HG02981 (cell line): ENCODE measurements around the gene VEPH1.
"Not testable (repeated sequence)": the region's sequence is repeated elsewhere in the genome, so short reads cannot be mapped to it uniquely, and the experiment has no call there.

Experiments
- ATAC-seq: cut with Tn5 transposase; IDR thresholded peaks from one replicate; pipeline ENCODE4 v1.9.1; 2021; ENCODE audit warnings: mild to moderate bottlenecking, moderate library complexity; ENCODE audit not compliant: unreplicated experiment

Gene VEPH1

GRCh38 chr3:157355276-157355675, 147.9 kb downstream of the VEPH1 start:
- ATAC-seq, result no peak

- no peak for ATAC-seq
These were observed 148.5 kb downstream of the VEPH1 start for GRCh38 chr3:157354722-157355121.

- ATAC-seq, result no peak
These were observed 149.0 kb downstream of the VEPH1 start for GRCh38 chr3:157354254-157354653.

DNA sequence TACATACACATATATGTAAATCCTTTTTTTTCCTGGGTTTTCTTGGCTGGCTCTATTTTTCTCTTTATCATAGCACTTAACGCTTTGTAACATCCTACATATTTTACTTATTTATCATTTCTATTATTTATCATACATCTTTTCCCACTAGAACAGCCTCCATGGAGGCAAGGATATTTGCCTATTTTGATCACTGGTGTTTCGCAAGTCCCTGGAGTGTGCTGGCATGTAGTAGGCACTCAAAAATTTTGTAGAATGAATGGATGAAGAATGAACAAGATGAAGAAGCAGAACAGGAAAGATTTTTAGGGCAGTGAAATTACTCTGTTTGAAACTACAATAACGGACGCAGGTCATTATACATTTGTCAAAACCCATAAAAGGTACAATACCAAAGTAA, 149.6 kb downstream of the VEPH1 start:
- no peak for ATAC-seq

DNA sequence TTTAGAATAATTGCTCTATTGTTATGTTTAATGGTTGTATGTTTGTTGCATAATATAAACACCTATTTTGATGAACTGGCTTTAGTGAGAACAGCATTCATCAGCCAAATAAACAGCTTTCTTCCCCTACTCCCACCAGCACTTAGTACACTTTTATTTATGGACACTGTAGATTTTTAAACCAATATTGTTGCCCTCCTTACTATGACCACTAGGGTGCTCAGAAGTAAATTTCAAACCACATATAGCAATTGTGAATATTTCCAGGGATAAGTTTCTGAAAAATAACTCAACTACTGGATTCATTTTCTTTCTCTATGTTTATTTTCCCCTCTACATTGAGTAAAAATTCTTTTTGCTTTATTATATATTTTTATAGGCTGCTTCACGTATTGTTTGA, 151.2 kb downstream of the VEPH1 start:
- ATAC-seq, result no peak

GRCh38 chr3:157350651-157351050, 152.6 kb downstream of the VEPH1 start:
- ATAC-seq, result not testable (repeated sequence)

DNA sequence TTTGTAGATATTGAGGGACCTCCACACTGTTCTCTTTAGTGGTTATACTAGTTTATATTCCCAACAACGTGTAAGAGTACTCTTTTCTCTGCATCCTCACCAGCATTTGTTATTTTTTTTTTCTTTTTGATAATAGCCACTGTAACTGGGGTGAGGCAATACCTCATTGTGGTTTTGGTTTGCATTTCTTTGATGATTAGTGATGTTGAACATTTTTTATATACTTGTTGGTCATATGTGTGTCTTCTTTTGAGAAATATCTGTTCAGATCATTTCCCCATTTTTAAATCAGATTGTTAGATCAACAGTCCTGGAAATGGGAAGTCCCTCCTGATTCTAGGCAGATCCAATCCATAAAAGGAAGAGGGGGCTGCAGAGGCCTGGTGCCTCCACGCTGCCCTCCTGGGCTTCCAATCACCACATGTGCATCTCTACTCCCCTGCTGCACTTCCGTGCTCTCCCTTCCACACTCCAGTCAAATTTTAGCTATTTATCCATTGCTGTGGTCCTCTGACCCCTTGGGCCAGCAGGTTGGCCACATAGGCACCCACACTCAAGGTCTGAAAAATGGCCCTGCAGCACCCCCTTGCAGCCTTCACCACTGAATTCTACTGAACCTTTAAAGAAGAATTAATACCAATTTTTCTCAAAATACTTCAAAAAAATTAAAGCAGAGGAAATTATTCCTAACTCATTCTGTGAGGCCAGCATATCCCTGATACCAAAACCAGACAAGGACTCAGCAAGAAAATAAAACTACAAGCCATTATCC, 154.7 kb downstream of the VEPH1 start:
- ATAC-seq, result not testable (repeated sequence)

- no peak for ATAC-seq
These were observed 155.5 kb downstream of the VEPH1 start for GRCh38 chr3:157347577-157348303.

GRCh38 chr3:157336252-157337009, 166.8 kb downstream of the VEPH1 start:
- ATAC-seq, result no peak

DNA sequence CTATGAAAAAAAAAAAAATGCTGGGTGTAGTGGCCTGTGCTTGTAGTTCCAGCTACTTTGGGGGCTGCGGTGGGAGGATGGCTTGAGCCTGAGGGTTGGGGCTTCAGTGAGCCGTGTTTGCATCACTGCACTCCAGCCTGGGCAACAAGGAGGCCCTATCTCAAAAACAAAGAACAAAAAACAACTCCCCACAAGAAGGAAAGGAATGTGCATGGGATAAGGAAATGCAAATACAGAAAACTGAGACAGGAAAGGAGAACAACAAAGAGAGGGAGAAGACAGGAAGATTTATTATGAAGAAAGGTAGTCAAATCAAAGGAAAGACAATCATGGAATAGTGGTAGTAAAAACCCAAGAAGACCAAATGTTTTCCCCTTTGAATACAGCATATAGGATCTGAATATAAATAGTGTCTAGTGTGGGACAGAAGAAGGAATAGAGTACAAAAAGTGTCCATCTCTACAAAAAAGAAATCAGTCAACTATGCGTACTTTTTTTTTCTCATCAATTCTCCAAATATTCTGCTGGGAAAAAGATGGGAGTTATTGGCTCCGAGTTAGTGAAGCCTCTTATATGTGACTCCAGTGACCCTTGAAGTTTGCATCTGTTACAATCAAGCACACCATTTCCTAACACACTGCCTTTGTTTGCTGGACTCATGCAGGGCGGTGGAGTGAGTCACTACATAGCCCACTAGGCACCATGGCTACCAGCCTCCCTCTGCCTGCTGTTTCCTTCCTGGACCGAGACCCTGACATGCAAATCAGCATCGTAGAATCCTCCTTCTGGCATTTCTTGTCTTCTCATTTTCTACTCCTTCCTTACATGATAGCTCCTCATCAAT, 167.8 kb downstream of the VEPH1 start:
- ATAC-seq, result no peak

DNA sequence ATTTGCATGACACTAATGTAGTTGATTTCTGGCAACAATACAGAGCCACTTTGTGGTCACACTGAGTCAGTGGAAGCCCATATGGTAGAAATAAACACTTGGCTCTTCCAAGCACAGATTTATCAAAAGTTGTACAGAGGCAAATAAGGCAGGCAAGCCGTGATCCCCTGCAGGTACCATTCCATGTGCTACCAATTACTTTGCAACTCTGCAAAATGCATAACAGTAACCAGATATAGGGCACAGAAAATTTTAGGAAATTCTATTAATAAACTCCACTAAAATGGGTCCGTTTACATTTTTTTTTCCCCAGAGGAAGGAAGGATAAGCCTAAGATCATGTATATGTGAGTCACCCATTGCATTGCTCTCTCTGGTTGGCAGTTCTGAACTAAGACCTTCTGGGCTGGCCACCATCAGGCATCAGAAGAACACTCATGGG, 169.6 kb downstream of the VEPH1 start:
- no peak for ATAC-seq

DNA sequence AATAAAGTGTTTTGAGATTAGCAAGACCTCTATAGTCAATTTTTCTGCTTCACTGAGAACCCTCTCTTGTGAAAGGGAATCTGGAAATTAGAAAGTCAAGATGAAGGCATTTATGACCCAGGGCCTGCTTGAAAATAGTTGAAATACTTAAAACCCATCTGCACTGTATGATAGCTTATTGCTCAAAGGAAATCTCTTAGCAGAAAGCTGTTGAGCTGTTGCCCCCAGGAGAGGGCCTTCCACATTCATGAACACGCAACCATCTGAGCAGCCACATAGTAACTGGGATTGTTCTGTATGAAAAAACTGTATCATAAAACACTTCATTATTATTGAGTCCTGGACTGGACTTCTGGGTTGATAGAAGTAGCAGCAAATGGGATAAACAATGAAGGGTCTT, 173.0 kb downstream of the VEPH1 start:
- no peak for ATAC-seq

GRCh38 chr3:157329551-157329950, 173.7 kb downstream of the VEPH1 start:
- no peak for ATAC-seq

DNA sequence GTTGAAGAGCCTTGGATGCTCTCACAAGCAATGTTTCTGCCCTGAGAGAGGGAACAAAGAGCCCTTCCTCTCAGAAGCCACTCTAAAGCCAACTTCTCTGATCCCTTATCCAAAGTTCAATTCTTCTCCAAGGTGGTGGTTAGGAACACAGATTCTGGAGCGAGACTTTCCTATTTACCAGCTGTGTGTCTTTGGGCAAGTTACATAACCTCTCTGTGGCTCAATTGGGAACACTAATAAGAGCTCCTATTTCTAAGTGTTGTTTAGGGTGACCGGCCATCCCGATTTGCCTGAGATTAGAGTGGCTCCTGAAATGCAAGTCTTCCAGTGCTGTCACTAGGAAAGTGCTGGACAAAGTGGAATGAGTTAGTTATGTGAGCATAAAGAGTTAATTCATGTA, 175.4 kb downstream of the VEPH1 start:
- no peak for ATAC-seq

GRCh38 chr3:157327018-157327417, 176.2 kb downstream of the VEPH1 start:
- ATAC-seq, result no peak

- ATAC-seq, result not testable (repeated sequence)
These were observed 178.3 kb downstream of the VEPH1 start for GRCh38 chr3:157324869-157325268.

DNA sequence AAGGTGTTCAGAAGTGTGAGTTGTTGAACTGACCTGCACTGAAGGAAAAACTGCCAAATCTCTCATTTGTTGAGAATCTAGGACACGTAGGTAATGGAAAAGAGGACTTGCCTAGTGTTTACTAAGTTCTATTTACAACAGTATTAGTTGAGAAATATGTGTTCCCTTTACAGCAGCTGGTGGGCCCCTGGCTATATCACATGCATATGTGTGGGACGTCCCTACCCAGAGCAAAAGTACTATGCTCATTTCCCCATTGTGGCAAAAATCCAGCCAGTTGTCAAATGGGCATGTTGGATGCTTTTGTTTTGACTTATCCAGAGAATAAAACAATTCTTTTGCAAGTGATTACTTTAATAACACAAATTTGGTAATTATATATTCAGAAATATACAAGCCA, 179.9 kb downstream of the VEPH1 start:
- no peak for ATAC-seq

- ATAC-seq, result no peak
These were observed 183.5 kb downstream of the VEPH1 start for GRCh38 chr3:157319672-157320071.

DNA sequence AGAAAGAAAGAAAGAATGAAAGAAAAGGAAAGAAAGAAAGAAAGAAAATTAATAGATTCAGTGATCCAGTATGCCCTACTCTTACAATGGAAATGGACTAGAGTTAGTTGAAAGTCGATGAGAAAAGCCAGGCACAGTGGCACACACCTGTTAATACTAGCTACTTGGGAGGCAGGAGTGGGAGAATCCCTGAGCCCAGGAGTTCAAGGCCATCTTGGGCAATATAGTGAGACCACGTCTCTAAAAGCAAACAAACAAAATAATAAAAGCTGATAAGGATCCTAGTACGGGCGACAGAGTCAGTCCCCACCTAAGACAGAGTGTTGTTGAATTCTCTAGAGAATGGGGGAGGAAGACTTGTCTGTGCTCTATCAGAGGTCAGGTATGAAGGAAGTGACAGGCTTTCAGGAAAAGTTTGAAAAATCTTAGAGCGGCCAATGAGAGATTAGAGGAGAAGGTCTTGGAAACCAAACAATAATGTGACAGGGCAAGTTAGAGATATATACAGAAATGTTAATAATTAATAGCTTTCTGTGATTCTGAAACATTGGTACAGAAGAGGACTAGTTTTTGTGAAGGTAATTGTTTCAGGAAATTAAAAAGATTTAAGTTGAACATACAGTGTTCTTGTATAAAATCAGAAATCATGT, 184.5 kb downstream of the VEPH1 start:
- no peak for ATAC-seq

DNA sequence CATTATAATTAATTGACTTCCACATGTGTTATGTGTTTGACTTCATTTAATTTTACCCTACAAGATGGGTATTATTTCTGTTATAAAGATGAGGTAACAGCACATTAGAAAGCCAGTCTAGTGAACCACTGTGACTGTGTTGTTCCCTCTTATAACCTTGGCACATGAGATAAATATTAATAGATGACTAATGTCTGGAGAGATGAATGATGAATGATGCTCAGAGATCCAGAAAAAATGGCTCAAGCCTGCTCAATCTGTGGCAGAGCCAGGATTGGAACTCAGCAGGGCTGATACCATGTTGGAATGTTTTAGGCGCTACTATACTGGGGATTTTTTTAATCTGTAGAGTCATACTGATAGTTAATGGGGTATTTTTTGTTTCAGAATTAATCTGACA, 185.3 kb downstream of the VEPH1 start:
- ATAC-seq, result no peak
